ENCODE data around the gene PTGIR.
A peak's percentile ranks its signal among the peaks of the same experiment; 100 is the strongest.

PTGIR gene

GRCh38 chr19:46624958-46625661 is at the start of gene PTGIR:
PTGIR (minus strand) TSS chr19:46625089; CDS start chr19:46624225, 864 bp downstream.
- no peak for FAIRE-seq

GRCh38 chr19:46670813-46671212 is 45.9 kb upstream of the PTGIR start:
- FAIRE-seq = no peak

GRCh38 chr19:46668662-46669061 is 43.8 kb upstream of the PTGIR start:
- FAIRE-seq = no peak

GRCh38 chr19:46665072-46665471 is 40.2 kb upstream of the PTGIR start:
- FAIRE-seq = no peak

GRCh38 chr19:46661735-46662592 is 37.1 kb upstream of the PTGIR start:
- no peak for FAIRE-seq

- FAIRE-seq = peak; percentile 73
These were observed 36.3 kb upstream of the PTGIR start, which contains the start of gene DACT3 for GRCh38 chr19:46661020-46661731. DACT3 (minus strand) TSS chr19:46661182; CDS start chr19:46661064, 118 bp downstream.

- no peak for FAIRE-seq
These were observed 35.7 kb upstream of the PTGIR start for GRCh38 chr19:46660551-46661019.

GRCh38 chr19:46660008-46660517 is 35.2 kb upstream of the PTGIR start:
- FAIRE-seq = no peak

GRCh38 chr19:46659151-46660007 is 34.5 kb upstream of the PTGIR start:
- FAIRE-seq = no peak

- FAIRE-seq = no peak
These were observed 31.7 kb upstream of the PTGIR start for GRCh38 chr19:46656541-46656940.

GRCh38 chr19:46654621-46655152 is 29.8 kb upstream of the PTGIR start:
- FAIRE-seq = no peak

- FAIRE-seq = no peak
These were observed 25.6 kb upstream of the PTGIR start for GRCh38 chr19:46650445-46650844.

- FAIRE-seq = no peak
These were observed 24.4 kb upstream of the PTGIR start for GRCh38 chr19:46648961-46649960.

- FAIRE-seq = no peak
These were observed 23.4 kb upstream of the PTGIR start for GRCh38 chr19:46648060-46648960.

GRCh38 chr19:46646402-46646801 is 21.5 kb upstream of the PTGIR start:
- FAIRE-seq = no peak

- FAIRE-seq = no peak
These were observed 19.8 kb upstream of the PTGIR start for GRCh38 chr19:46644720-46645119.

GRCh38 chr19:46640656-46641055 is 15.8 kb upstream of the PTGIR start:
- no peak for FAIRE-seq

GRCh38 chr19:46639358-46640182 is 14.7 kb upstream of the PTGIR start:
- no peak for FAIRE-seq
